GM21717 (cell line): ENCODE measurements around the gene RAD51.

ENCODE experiments used
- ATAC-seq: cut with Tn5 transposase; IDR thresholded peaks from one replicate; pipeline ENCODE4 v1.9.1; 2021; ENCODE audit warnings: mild to moderate bottlenecking, moderate library complexity; ENCODE audit not compliant: unreplicated experiment

Gene RAD51

DNA sequence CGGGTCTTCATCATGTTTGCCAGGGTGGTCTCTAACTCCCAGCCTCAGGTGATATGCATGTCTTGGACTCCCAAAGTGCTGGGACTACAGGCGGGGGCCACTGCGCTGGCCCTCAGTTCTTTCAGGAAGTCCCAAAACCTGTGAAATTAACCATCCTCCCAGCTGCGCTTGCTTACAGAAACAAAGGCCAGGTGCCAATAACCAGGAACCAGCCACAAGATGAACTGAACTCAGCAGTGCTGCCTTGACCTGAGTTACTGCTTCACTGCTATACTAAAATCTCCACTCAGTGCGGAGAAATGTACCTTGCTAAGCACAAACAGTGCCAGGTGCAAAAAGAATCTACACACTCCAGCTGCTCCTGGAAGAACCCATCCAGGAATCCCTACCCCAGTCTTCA lies 65.0 kb downstream of the RAD51 start:
- no peak for ATAC-seq

DNA sequence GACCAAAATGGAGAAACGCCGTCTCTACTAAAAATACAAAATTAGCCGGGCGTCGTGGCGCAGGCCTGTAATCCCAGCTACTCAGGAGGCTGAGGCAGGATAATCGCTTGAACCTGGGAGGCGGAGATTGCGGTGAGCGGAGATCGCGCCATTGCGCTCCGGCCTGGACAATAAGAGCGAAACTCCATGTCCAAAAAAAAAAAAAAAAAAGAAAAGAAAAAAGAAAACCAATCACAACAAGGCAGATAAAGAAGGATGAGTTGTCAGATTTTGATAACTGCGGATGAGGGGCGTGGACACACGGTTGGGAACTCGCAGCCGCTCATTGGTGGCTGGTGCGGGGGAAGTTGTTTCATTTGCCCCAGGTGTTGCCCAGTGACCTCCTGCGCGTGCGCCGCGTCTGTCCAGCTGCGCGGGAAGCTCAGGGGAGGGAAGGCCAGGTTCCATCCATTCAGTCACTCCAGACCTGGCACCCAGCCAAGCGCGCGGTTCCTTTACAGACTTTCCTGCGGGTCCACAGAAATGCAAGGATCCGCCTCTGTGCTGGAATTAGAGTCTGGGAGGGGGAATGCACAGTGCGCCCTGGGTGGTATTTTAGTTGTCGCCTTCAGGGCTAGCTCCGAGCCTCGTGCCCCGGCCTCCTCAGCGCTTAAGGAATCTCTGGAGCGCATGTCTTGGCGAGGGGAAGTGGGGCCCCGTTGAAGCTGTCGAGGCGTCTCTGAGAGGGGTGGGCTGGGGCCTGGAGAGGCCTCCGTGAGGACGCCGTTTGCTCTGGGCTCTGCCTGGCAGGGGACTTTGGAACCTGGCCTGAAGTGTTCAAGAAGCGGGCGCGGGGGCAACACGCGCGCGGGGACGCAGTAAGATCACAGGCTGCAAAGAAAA lies 68.2 kb downstream of the RAD51 start:
- ATAC-seq: no peak

DNA sequence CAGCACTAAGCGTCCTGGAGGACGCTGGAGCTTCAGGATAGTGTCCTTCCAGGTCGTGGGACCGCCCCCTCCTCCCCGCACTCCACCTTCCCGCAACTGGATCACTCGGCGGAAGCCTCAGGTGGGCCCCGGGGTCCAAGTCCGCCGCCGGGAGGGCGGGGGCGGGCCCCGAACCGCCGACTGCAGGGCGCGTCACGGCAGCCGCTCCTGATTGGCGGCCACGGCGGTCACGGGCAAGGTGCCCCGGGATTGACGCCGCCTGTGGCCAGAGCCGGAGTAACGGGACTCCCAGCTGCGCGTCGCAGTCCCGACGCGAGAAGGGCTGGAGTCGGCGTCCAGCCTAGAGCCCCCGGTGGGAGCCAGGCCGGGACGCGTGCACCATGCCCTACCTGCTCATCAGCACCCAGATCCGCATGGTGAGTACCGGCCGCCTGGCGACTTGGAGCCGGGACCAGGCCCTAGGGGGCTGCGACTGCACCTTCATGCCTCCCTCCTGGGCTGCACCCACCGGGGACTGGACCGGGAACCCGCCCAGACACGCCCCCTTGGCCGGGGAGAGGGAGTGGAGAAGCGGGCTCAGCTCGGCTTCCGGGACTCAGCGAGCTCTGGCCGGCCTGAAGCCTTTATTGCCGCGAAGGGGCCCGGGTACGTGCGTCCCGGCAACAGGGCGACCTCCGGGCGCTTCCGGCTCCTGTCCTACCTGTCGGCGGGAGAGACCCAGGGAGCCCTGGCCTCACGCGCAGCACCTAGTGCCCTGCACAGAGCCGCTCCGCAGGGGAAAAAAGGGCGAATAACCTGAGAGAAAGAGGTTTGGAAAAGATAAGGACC lies 69.0 kb downstream of the RAD51 start, which contains the start of gene GCHFR:
TSS of gene GCHFR (plus strand) at position 268 of the 828 bp plus-strand sequence. CDS start at position 381, 113 bp downstream.
- peak; percentile 47 for ATAC-seq

DNA sequence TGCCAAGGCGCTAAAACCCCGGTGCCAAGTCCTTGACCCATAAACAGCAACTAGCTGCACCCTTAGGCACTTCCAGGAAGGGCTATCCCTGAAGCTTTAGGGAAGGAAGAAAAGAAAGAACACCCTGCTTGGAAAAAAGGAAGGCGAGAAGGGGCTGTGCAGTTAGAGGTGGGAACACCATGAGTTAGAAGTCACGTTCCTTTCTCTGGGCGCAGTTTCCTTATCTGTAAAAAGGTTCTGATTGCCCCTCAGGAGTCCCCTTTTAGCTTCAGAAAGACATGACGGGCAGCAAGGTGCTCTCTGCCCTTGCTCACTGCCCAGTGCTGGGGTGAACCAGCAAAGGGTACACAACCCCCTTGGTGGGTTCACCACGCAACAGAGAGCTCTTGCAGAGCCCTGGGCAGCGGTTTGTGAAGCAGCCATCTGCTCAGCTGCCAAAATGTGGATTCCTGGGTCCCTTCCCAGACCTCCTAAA lies 69.7 kb downstream of the RAD51 start:
- no peak for ATAC-seq

DNA sequence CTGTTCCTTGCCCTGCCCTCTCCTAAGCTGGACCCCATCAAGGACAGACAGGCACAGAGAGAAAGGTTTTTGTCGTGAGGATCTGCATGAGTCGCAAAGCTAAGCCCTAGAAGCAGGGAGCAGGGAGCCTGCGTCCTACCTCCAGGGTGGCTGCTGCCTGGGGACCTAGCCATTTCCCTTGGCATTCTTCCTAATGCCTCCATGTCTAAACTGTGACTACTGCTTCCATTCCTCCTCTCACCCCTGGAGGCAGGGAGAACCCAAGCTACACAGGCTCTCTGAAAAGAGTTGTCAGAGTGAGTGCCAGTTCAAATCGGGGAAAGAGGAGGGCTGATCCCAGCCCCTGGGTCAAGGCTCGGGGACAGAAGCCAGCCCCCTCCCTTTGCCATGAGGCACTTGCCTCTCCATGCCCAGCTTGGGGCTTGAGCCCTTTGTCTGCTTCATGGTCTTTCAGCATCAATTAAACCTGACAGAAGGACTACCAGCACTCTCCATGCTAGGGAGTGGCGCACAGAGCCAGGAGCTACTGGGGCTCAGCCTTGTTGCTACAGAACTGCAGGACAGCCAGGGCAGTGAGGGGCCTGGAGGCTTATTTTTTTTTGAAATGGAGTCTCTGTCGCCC lies 71.3 kb downstream of the RAD51 start:
- ATAC-seq: no peak

DNA sequence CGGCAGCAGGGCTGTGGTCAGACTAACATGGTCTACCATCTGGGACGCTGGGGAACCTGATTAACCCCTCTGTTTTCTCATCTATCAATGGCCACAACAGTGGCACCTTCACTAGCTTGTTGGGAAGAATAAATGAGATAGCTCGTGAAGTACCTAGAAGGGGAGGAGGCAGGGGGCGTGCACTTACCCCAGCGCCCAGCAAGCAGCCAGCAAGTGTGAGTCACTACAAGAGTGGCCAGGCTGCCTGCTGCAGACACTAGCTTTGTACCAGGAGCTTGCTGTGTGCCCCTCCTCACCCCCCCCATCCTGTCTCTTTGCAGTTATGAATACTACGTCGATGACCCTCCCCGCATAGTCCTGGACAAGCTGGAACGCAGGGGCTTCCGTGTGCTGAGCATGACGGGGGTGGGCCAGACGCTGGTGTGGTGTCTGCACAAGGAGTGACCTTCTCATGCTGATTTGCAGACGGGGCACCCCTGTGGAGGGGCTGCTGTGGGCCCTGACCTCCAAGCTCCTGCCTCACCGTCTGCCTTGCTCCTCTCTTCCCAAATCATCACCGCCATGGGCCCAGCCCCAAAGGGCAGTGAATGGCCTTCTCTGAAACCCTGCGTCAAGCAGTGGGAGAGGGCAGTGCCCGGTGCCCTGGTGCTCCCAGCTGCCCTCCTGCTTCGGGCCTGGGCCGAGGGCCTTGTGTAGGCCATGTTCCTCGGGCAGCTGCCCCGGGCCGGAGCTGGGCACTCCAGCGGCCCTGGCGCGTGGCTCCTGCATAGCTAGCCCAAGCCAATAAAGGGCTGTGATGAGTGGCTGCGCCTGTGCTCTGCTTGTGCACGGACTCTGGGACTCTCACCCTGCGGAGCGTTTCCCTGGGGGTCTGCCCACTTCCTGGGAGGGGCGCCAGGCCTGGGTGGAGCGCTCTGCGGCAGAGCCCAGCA lies 72.2 kb downstream of the RAD51 start:
- ATAC-seq: no peak

DNA sequence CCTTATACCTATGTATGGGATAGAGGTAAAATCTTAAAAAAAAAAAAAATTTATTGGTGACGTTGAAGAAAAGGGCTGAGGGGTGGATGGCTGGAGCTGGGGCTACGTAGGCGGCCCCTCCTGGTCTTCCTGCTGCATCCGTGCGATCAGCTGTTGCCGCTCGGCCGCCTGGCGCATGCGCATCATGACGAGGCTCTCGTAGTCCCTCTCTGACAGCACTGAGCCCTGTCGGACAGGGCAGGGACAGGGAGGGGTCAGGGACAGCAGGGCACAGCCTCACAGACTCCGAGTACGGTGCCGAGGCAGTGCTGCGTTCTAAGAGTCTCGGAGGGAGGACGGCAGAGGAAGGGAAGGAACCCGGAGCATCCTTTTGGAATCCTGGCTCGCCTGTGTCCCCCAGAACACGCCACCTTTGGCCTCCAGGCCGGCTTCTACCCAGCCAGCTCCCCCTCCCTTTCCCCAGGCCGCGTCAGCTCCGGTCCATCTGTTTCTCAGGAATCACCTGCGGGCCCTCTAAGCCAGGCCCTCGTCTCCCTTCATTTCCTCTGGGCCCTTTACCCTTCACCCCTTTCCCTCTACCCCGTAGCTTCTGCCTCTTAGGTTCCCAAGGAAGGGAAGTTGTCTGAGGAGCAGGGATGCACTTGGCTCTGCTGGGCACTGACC lies 73.0 kb downstream of the RAD51 start:
- no peak for ATAC-seq

DNA sequence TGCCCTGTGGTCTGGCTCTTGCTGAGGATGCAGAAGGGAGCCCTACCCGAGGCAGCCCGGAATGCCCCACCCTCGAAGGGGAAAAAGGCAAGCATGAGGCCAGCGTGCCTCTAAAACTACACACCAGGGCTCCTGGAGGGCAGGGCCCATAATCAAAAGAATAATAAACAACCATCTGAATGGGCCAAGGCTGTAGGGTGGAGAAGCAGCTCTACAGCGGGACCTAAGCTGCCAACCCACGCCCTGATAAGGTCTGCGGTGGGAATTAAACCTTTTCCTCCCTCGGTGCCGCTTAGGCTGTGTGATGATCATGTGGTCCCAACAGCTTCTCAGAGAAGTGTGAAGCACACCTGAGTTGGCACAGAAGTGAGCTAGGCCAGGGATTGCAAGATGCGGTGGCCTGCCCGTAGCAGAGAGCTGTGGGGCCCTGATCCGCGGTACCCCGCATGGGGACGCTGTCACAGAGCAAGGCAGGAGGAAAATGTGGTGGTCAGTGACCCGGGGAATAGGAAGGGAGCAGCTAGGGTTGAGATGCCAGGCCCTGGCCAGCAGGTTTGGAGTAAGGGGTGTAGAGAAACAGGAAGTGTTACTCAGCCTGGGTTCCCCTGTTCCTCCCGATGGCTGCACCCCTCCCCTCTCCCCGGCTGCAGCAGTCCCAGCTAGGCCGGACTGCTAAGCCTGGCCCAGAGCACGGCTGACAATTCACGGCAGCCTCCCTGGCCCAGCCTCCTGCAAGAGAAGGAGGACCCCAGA lies 73.7 kb downstream of the RAD51 start:
- no peak for ATAC-seq

DNA sequence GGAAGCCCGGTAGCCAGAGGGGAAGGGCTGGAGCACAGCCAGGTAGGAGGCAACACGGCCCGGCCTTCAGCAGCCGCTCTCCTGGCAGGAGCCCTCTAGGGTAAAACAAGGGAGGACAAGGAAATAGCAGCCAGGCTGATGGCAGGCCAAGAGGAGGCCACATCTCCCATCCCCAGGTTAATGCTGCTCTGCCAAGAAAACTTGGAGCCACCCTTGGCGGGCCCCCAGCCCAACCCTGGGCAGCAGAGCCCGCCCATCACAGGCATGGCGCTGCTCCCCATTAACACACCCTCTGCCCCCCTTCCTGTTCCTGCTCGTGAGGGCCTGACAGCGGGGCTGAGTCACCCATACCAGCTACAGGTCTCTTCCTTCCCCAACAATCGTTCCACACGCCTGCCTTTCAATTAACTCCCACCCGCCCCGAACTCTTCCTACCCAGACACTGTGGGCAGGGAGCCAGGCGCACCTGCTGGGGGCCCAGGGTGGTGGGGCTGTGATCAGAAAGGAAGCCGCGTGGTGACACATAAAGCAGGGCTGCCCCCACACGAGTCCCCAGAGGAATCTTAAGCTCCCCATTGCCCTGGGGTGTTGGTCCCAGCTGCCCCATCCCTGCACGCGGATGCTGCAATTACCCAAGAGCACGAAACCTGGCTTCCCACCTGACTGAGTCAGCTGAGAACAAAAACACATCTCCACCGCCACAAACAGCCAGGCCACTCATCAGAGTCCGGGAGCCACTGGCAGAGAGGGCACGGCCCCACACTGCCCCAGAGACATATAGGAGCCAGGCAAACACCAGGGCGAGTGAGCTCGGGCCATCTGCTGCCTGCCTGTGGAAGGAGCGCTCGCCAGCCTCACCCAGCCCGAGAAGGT lies 74.5 kb downstream of the RAD51 start, which contains the start of gene C15orf62:
TSS of gene C15orf62 (plus strand) at position 707 of the 873 bp plus-strand sequence. CDS start 516 bp downstream, outside the sequence.
- ATAC-seq: no peak

DNA sequence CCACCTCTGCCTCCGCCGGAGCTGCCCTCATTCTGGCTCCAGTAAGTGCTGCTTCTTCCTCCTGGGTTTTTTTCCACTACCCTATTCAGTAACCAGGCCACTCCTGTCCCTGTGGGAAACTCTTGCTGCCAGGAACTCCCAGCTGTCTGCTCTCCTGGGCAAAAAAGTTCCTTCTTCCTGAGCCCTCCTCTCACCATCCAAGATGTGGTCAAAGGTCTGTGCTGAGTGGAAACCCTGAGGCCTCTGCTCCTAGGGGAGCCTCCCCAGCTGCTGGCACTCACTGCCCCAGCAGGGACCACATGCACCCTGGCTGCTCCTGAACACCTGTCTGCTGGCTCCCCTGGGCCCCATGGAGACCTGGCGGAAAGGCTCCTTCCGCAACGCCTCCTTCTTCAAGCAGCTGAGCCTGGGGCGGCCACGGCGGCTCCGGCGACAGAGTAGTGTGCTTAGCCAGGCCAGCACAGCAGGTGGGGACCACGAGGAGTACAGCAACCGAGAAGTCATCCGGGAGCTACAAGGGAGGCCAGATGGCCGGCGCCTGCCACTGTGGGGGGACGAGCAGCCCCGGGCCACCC lies 75.3 kb downstream of the RAD51 start:
- ATAC-seq: no peak

DNA sequence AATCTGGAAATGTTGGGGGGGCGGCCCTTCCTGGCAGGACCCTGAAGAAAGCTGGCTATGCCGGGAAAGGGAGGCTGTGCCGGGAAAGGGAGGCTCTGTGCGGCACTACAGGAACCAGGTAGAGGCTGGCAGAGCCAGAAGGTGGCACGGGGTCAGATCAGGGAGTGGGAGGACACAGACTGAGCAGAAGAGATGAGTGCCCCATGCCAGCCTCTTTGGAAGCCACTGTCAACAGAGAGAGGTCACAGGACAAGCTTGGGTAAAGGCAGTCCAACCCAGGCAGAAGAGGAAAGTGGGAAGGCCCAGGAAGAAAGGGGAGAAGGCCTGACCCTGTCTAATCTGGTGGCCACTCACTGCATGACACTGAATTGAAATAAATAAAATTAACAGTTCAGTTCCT lies 76.3 kb downstream of the RAD51 start:
- ATAC-seq: no peak

DNA sequence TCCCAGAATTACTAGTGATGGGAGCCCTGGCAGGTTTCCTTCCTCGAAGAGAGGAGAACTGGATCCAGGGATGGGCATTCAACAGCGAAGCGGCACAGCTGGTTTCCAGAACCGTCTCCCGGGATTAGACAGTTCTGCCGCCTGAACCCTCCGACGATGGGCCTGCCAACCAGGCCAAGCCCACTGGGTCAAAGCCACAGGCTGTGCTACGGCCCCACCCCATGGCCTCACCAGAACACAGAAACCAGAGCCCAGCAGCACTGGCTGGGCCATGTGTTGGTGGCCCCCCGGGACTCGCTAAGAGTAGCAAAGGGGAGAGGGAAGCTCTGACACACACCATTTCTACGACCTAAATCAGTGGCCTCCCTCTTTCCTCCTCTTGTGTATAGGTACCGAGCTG lies 77.0 kb downstream of the RAD51 start:
- no peak for ATAC-seq

DNA sequence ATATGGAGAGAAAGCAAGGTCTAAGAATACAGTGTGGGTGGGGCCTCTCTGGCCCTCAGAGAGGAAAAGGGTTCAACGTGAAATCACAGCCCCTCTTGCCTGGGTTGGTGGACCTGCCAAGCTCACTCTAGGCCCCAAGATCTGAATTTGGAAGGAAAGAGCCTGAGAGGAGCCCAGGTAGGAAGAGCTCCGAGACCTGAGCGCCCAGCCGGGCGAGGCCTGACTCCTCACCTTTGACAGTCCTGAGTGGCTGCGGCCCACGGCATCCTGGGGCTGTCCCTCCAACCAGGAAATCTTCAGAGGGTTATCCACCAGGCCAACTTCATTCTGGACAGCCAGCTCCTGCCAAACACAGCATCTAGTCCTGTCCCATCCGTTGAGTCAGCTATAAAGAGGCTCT lies 78.5 kb downstream of the RAD51 start:
- no peak for ATAC-seq

DNA sequence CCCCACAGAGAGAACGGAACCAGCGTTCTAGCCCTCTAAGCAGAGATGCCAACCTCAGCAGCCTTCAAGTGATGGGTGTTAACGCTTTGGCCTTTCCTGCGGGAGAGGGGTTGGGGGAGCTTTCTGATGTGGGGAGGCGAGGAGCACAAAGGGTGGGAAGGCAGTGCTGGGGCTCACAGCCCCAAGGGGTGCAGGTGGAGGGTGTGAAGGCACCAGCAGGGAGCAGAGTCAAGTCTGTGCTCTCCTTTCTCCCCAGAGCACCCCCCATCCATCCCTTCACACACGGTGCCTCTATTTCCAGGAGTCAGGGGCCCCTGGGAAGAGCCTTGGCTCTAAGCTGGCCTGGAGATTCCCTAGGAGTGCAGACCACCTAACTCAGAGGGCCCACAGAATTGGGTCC lies 78.9 kb downstream of the RAD51 start:
- ATAC-seq: no peak

DNA sequence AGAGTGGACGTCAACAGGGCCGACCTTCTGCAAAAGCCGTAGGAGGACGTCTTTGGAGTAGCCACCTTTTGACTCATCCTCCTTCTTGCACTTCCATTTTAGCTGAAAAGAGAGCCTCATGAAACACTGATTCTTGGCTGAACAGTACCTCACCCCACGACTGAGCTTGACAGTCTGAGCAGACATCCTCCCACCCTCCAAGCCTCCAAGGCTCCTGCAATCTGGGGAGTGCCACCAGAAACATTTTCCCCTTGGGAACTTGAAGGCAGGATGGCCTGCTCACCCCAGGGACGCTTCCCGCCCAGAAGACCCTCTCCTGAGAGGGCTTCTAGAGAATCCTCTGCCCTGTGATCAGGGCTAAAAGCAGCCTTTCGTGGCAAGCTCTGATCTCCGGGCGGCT lies 80.0 kb downstream of the RAD51 start:
- no peak for ATAC-seq

DNA sequence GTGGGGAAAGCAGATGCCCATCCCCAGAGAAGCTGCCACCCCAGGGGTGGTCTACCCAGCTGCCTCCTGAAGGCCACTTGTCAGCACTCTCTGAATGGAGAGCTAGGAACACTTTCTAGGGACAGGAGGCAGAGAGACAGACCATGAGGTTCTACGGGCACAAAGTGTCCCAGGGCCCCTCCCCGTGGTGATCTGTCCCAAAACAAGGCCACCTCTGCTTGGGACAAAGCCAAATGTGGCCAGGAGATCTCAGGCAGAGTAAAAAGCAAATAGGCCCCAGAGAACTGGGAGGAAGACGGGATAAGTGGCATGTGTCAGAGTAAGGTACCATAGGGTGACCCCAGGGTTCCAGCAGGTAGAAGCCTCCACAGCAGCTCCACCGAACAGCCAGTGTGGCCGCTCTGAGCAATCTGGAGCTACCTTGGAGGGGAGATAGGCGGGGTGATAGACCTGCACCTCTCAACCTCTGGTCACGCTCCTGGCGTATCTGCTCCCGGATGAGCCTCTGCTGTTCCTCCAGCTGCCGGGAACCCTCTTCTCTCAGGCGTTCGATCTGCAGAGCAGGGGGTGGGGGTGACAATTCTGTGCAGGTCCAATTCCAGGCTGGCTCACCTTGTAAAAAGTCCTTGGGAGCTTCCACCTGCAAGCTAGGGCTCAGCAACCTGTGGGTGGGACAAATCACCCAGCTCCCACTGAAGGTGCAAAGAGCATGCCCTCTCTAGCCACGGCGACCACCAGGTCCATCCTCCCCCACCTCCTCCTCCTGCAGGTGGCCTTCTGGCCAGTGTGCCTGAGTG lies 81.0 kb downstream of the RAD51 start:
- ATAC-seq: no peak
